Caco-2 (cell line): ENCODE results near the gene ADORA3. TPM values are rescaled to one million over a fixed set of nuclear protein-coding genes. Genes with fewer than 3 reads are reported as not detected.
A peak's percentile ranks its signal among the peaks of the same experiment; 100 is the strongest.

ENCODE experiments used
- BruUV-seq: library from RNA; stranded (reverse); fragments of 400-500 nt; replicated peaks from 2 replicates; lab custom pipeline; 2021; lab: Mats Ljungman, UMichigan
- CTCF ChIA-PET: fragments of 300-600 bp; sonication (Branson Sonifier 250); formaldehyde crosslinking; loops from one replicate; lab custom pipeline; 2022; ENCODE audit warnings: antibody characterized with exemption; lab: Charles Lee
- POLR2A ChIA-PET: fragments of 300-600 bp; sonication (Branson Sonifier 250); formaldehyde crosslinking; loops from one replicate; lab custom pipeline; 2022; ENCODE audit warnings: antibody characterized with exemption; lab: Charles Lee
- DNase-seq, 2 experiments: peaks; one replicate each; pipeline versions ENCODE4 v3.0.0 to v3.0.0-alpha.2; 2020 to 2022
- H3K27me3 ChIP-seq: replicated peaks from 2 replicates; pipeline ENCODE4 v1.6.0; 2011; ENCODE audit warnings: low read length; ENCODE audit not compliant: control insufficient read depth, insufficient read depth
- H3K36me3 ChIP-seq: 2 replicates; pipeline ENCODE4 v1.5.1; 2011; ENCODE audit warnings: low read length; ENCODE audit not compliant: control insufficient read depth, insufficient read depth
- H3K4me1 ChIP-seq: fragments of 250-450 bp; sonication (Bioruptor Pico); 2 replicates; pipeline ENCODE4 v1.5.1; 2020; ENCODE audit warnings: mild to moderate bottlenecking
- H3K4me3 ChIP-seq: 2 replicates; pipeline ENCODE4 v1.5.1; 2011; ENCODE audit warnings: low read depth, mild to moderate bottlenecking, control low read depth, low read length
- H3K9me3 ChIP-seq: fragments of 250-450 bp; sonication (Bioruptor Pico); 2 replicates; pipeline ENCODE4 v1.5.1; 2020; ENCODE audit warnings: mild to moderate bottlenecking, moderate library complexity
- H3K27ac Mint-ChIP-seq: one replicate; pipeline ENCODE4 v1.8.0; 2022; ENCODE audit warnings: mixed read lengths; ENCODE audit not compliant: unreplicated experiment
- H3K27me3 Mint-ChIP-seq: one replicate; pipeline ENCODE4 v1.8.0; 2022; ENCODE audit warnings: mixed read lengths; ENCODE audit not compliant: insufficient read depth, unreplicated experiment
- H3K36me3 Mint-ChIP-seq: one replicate; pipeline ENCODE4 v1.8.0; 2022; ENCODE audit warnings: mild to moderate bottlenecking, mixed read lengths; ENCODE audit not compliant: insufficient read depth, unreplicated experiment
- H3K4me1 Mint-ChIP-seq: one replicate; pipeline ENCODE4 v1.8.0; 2022; ENCODE audit warnings: low read depth, mixed read lengths; ENCODE audit not compliant: unreplicated experiment
- H3K4me3 Mint-ChIP-seq: one replicate; pipeline ENCODE4 v1.8.0; 2022; ENCODE audit warnings: mild to moderate bottlenecking, moderate library complexity, mixed read lengths; ENCODE audit not compliant: unreplicated experiment
- H3K9me3 Mint-ChIP-seq: one replicate; pipeline ENCODE4 v1.8.0; 2022; ENCODE audit warnings: mixed read lengths; ENCODE audit not compliant: unreplicated experiment
- intact Hi-C: fragments of 100-400 bp; cut with micrococcal nuclease; formaldehyde crosslinking; loops from one replicate; pipeline ENCODE4 v1.10.0; 2022; ENCODE audit not compliant: unreplicated experiment
- total RNA-seq: library from RNA; stranded (reverse); gene quantifications from 2 replicates; pipeline ENCODE4 v1.2.3, GENCODE V29; 2022
- TF ChIP-seq, protein P1 (sequence below), 2 experiments: fragments of 200-600 bp in 1 of 2; IDR thresholded peaks; 1 replicate in 1 of 2; 2 replicates in 1 of 2; pipeline versions ENCODE4 v1.5.1 to v1.8.0; 2011 to 2022; ENCODE audit warnings: antibody characterized with exemption in 1 of 2, control low read depth in 1 of 2, inconsistent platforms in 1 of 2, low read depth in 1 of 2, low read length in 1 of 2, mild to moderate bottlenecking in 1 of 2, moderate library complexity in 1 of 2; ENCODE audit not compliant: insufficient read depth in 1 of 2, severe bottlenecking in 1 of 2, unreplicated experiment in 1 of 2

Gene ADORA3
- total RNA-seq, 1 experiment from 2014 or later, result not detected

DNA sequence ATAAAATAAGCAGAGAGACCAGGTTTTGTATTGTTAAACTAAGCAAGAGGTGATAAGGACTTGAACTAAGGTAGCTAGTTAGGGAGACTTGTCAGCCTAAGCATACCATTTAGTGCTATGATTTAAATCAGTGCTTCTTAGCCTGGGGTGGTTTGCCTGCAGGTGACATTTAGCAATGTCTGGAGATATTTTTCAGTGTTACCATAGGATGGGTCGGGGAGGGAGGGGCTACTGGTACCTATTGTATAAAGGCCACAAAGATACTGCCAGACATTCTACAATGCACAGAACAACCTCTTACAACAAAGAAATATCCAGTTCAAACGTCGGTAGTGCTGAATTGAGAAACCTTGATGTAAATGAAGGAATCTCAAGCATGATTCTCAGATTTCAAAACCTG lies 50.9 kb downstream of the ADORA3 start:
- H3K27ac Mint-ChIP-seq, result no peak overlapping the region
- Histone ChIP-seq H3K36me3 (no peaks in the 10 kb centered on the region), H3K4me1 (peaks cover 1% of the 10 kb centered on the region; the same call in 1 of the 2 replicates), H3K9me3 (no peaks in the 10 kb centered on the region), H3K4me3 (no peak overlapping the region), H3K27me3 (no peaks in the 10 kb centered on the region)
- no TSS peak for BruUV-seq
- peaks cover 12% of the 10 kb centered on the region for H3K4me1 Mint-ChIP-seq
- ChIA-PET POLR2A (no interaction called here), CTCF (no interaction called here)
- H3K4me3 Mint-ChIP-seq, result no peak overlapping the region
- TF ChIP-seq, protein P1, sequence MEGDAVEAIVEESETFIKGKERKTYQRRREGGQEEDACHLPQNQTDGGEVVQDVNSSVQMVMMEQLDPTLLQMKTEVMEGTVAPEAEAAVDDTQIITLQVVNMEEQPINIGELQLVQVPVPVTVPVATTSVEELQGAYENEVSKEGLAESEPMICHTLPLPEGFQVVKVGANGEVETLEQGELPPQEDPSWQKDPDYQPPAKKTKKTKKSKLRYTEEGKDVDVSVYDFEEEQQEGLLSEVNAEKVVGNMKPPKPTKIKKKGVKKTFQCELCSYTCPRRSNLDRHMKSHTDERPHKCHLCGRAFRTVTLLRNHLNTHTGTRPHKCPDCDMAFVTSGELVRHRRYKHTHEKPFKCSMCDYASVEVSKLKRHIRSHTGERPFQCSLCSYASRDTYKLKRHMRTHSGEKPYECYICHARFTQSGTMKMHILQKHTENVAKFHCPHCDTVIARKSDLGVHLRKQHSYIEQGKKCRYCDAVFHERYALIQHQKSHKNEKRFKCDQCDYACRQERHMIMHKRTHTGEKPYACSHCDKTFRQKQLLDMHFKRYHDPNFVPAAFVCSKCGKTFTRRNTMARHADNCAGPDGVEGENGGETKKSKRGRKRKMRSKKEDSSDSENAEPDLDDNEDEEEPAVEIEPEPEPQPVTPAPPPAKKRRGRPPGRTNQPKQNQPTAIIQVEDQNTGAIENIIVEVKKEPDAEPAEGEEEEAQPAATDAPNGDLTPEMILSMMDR (IDR thresholded peaks at IDR 0.05; ENCODE audit: insufficient read depth in 1 of 2, low read depth in 1 of 2, low read length in 1 of 2, severe bottlenecking in 1 of 2, unreplicated experiment in 1 of 2), result no peak
- no peaks in the 10 kb centered on the region for H3K9me3 Mint-ChIP-seq
- peaks cover 50% of the 10 kb centered on the region for H3K36me3 Mint-ChIP-seq
- DNase-seq, result no peak
- H3K27me3 Mint-ChIP-seq, result no peaks in the 10 kb centered on the region
- intact Hi-C loops, result no loop called here

DNA sequence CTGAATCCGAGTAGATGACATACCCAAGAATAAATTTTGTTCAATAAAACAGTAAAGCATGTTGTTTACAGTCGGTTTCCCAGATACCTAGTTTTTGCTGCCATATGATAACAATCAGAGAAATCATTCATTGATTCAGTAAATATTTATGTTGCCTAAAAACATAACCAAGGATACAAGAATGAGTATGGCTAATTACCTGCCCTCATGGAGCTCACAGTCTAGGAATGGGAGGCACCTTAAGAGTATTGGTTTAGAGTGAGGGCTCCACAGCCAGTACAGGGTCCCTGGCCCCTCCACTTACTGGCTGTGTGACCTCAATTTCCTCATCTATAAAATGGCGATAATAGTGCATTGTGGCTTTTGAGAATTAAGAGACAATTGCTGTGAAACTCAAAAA lies 53.2 kb downstream of the ADORA3 start:
- intact Hi-C loops, result no loop called here
- no TSS peak for BruUV-seq
- Histone ChIP-seq H3K4me3 (peak overlapping the region; percentile 76), H3K4me1 (peaks cover 14% of the 10 kb centered on the region), H3K9me3 (no peaks in the 10 kb centered on the region), H3K27me3 (no peaks in the 10 kb centered on the region), H3K36me3 (no peaks in the 10 kb centered on the region)
- CTCF ChIA-PET, result no interaction called here
- Mint-ChIP-seq H3K27me3 (no peaks in the 10 kb centered on the region), H3K36me3 (peaks cover 44% of the 10 kb centered on the region), H3K4me3 (peak overlapping the region; percentile 97), H3K9me3 (no peaks in the 10 kb centered on the region), H3K4me1 (peaks cover 19% of the 10 kb centered on the region), H3K27ac (peak overlapping the region; percentile 99)
- no peak for DNase-seq
- POLR2A ChIA-PET, result no interaction called here
- TF ChIP-seq, protein P1 (IDR thresholded peaks at IDR 0.05; ENCODE audit: insufficient read depth in 1 of 2, low read depth in 1 of 2, low read length in 1 of 2, severe bottlenecking in 1 of 2, unreplicated experiment in 1 of 2), result no peak

DNA sequence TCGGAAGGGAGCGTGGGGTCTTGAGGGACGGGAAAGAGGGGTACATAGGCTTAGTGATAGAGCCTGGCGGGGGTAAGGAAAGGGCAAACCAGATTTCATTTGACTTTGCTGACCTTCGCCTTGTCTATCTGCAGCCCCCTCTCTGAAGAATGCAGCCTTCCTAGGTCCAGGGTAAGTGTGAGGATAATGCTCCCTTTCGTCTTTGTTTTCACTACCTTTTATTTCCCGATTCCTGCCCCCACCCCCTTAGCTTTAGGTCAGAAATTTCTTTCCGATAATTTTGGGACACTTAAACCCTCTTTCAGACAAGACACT lies 53.8 kb downstream of the ADORA3 start:
- H3K27me3 Mint-ChIP-seq, result no peaks in the 10 kb centered on the region
- no peaks in the 10 kb centered on the region for H3K9me3 ChIP-seq
- H3K9me3 Mint-ChIP-seq, result no peaks in the 10 kb centered on the region
- no peaks in the 10 kb centered on the region for H3K27me3 ChIP-seq
- H3K4me1 ChIP-seq, result peaks cover 14% of the 10 kb centered on the region
- no peaks in the 10 kb centered on the region for H3K36me3 ChIP-seq
- CTCF ChIA-PET, result no interaction called here
- H3K4me3 Mint-ChIP-seq, result peak overlapping the region; percentile 97
- no TSS peak for BruUV-seq
- intact Hi-C loops, result no loop called here
- no peak for DNase-seq
- H3K27ac Mint-ChIP-seq, result peak overlapping the region; percentile 99
- peaks cover 46% of the 10 kb centered on the region for H3K36me3 Mint-ChIP-seq
- H3K4me3 ChIP-seq, result peak overlapping the region; percentile 76
- peaks cover 19% of the 10 kb centered on the region for H3K4me1 Mint-ChIP-seq
- POLR2A ChIA-PET, result interaction anchor here (0.6 to 1.2 kb wide), 4 partner anchors 11 to 485 kb away, joined by 3 to 6 read pairs (median 3); no protein-coding TSS in a partner anchor
- TF ChIP-seq, protein P1 (IDR thresholded peaks at IDR 0.05; ENCODE audit: insufficient read depth in 1 of 2, low read depth in 1 of 2, low read length in 1 of 2, severe bottlenecking in 1 of 2, unreplicated experiment in 1 of 2), result no peak

Other genes starting within 250 kb of the ADORA3 start
- gene CHIA, start 212.8 kb downstream of the ADORA3 start, total RNA-seq, result not detected in 2 replicates
- gene OVGP1, start 75.9 kb downstream of the ADORA3 start, total RNA-seq, result 0.51 and 0.73 TPM in 2 replicates
- 30.1 and 31.9 TPM in 2 replicates for gene WDR77, start 54.4 kb downstream of the ADORA3 start, total RNA-seq
- 194 and 219 TPM in 2 replicates for gene ATP5PB, start 54.2 kb downstream of the ADORA3 start, total RNA-seq
- 0.63 and 0.66 TPM in 2 replicates for gene C1orf162, start 29.6 kb downstream of the ADORA3 start, total RNA-seq
- gene TMIGD3, start within 50 bp of the ADORA3 start, total RNA-seq, result 0.35 and 0.88 TPM in 2 replicates
- 60.1 and 64.1 TPM in 2 replicates for gene RAP1A, start 116.2 kb upstream of the ADORA3 start, total RNA-seq
- gene INKA2, start 235.8 kb upstream of the ADORA3 start, total RNA-seq, result 5.8 and 8.5 TPM in 2 replicates